C4-2B (cell line): ENCODE measurements around the gene GCK.

ENCODE experiments used
- CTCF ChIP-seq: fragments of 450-650 bp; conservative IDR thresholded peaks from 2 replicates; pipeline ENCODE4 v1.5.1; 2017; ENCODE audit warnings: mild to moderate bottlenecking
- ZFX ChIP-seq: fragments of 450-650 bp; IDR thresholded peaks from 2 replicates; pipeline ENCODE4 v1.6.1; 2017

- TF ChIP-seq CTCF (no peak), ZFX (no peak)
Measured at GRCh38 chr7:44194069-44194468, 4.8 kb upstream of the GCK start.
